Measurements from ENCODE around the gene CNN2.

CNN2 gene

GRCh38 chr19:1070931-1071791 is 44.8 kb downstream of the CNN2 start:
- Histone ChIP-seq H3K4me1 (ENCODE audit: control insufficient read depth in 5 of 5, insufficient read depth in 5 of 5, low read length in 5 of 5) (peaks cover 0 to 69% (median 44%) of the 10 kb centered on the region in 5 donors), H3K36me3 (ENCODE audit: control insufficient read depth in 5 of 5, insufficient read depth in 5 of 5, low read length in 5 of 5) (peaks cover 0 to 16% (median 0%) of the 10 kb centered on the region in 5 donors), H3K9me3 (ENCODE audit: control insufficient read depth in 5 of 5, low read length in 5 of 5) (no peaks in the 10 kb centered on the region), H3K27me3 (ENCODE audit: control insufficient read depth in 5 of 5, insufficient read depth in 4 of 5, low read length in 5 of 5) (peaks cover 0 to 31% (median 6%) of the 10 kb centered on the region in 5 donors), H3K27ac (ENCODE audit: low read depth, low read length) (no peak overlapping the region), H3K9ac (ENCODE audit: low read length in 5 of 5) (no peak overlapping the region), H3K4me3 (ENCODE audit: low read depth in 1 of 5, low read length in 5 of 5) (no peak overlapping the region)

- Histone ChIP-seq H3K4me1 (ENCODE audit: control insufficient read depth in 5 of 5, insufficient read depth in 5 of 5, low read length in 5 of 5) (peaks cover 0 to 67% (median 40%) of the 10 kb centered on the region in 5 donors), H3K27ac (ENCODE audit: low read depth, low read length) (no peak overlapping the region), H3K27me3 (ENCODE audit: control insufficient read depth in 5 of 5, insufficient read depth in 4 of 5, low read length in 5 of 5) (peaks cover 0 to 20% (median 6%) of the 10 kb centered on the region in 5 donors), H3K36me3 (ENCODE audit: control insufficient read depth in 5 of 5, insufficient read depth in 5 of 5, low read length in 5 of 5) (peaks cover 0 to 16% (median 0%) of the 10 kb centered on the region in 5 donors), H3K9ac (ENCODE audit: low read length in 5 of 5) (no peak overlapping the region), H3K4me3 (ENCODE audit: low read depth in 1 of 5, low read length in 5 of 5) (no peak overlapping the region), H3K9me3 (ENCODE audit: control insufficient read depth in 5 of 5, low read length in 5 of 5) (no peaks in the 10 kb centered on the region)
Observed at GRCh38 chr19:1072371-1073015, 46.1 kb downstream of the CNN2 start.

GRCh38 chr19:1073063-1073955 is 46.9 kb downstream of the CNN2 start:
- peaks cover 0 to 68% (median 42%) of the 10 kb centered on the region in 5 donors for H3K4me1 ChIP-seq (ENCODE audit: control insufficient read depth in 5 of 5, insufficient read depth in 5 of 5, low read length in 5 of 5)
- H3K9me3 ChIP-seq (ENCODE audit: control insufficient read depth in 5 of 5, low read length in 5 of 5) = no peaks in the 10 kb centered on the region
- H3K36me3 ChIP-seq (ENCODE audit: control insufficient read depth in 5 of 5, insufficient read depth in 5 of 5, low read length in 5 of 5) = peaks cover 0 to 19% (median 0%) of the 10 kb centered on the region in 5 donors
- H3K9ac ChIP-seq (ENCODE audit: low read length in 5 of 5) = no peak overlapping the region
- H3K4me3 ChIP-seq (ENCODE audit: low read depth in 1 of 5, low read length in 5 of 5) = no peak overlapping the region
- peaks cover 0 to 12% (median 6%) of the 10 kb centered on the region in 5 donors for H3K27me3 ChIP-seq (ENCODE audit: control insufficient read depth in 5 of 5, insufficient read depth in 4 of 5, low read length in 5 of 5)
- H3K27ac ChIP-seq (ENCODE audit: low read depth, low read length) = no peak overlapping the region

GRCh38 chr19:1073956-1074517 is 47.6 kb downstream of the CNN2 start:
- H3K27ac ChIP-seq (ENCODE audit: low read depth, low read length) = no peak overlapping the region
- peaks cover 0 to 19% (median 0%) of the 10 kb centered on the region in 5 donors for H3K36me3 ChIP-seq (ENCODE audit: control insufficient read depth in 5 of 5, insufficient read depth in 5 of 5, low read length in 5 of 5)
- H3K9ac ChIP-seq (ENCODE audit: low read length in 5 of 5) = no peak overlapping the region
- H3K4me3 ChIP-seq (ENCODE audit: low read depth in 1 of 5, low read length in 5 of 5) = peak overlapping the region in 1 of 5 donors; percentile 22
- H3K27me3 ChIP-seq (ENCODE audit: control insufficient read depth in 5 of 5, insufficient read depth in 4 of 5, low read length in 5 of 5) = peaks cover 0 to 6% (median 6%) of the 10 kb centered on the region in 5 donors
- H3K9me3 ChIP-seq (ENCODE audit: control insufficient read depth in 5 of 5, low read length in 5 of 5) = no peaks in the 10 kb centered on the region
- peaks cover 0 to 60% (median 37%) of the 10 kb centered on the region in 5 donors for H3K4me1 ChIP-seq (ENCODE audit: control insufficient read depth in 5 of 5, insufficient read depth in 5 of 5, low read length in 5 of 5)

- Histone ChIP-seq H3K4me1 (ENCODE audit: control insufficient read depth in 5 of 5, insufficient read depth in 5 of 5, low read length in 5 of 5) (peaks cover 0 to 54% (median 30%) of the 10 kb centered on the region in 5 donors), H3K27ac (ENCODE audit: low read depth, low read length) (no peak overlapping the region)
Observed at GRCh38 chr19:1074544-1075283, 48.3 kb downstream of the CNN2 start.

GRCh38 chr19:1076046-1076386 is 49.6 kb downstream of the CNN2 start:
- H3K9ac ChIP-seq (ENCODE audit: low read length in 5 of 5) = no peak overlapping the region
- peaks cover 0 to under 1% (median under 1%) of the 10 kb centered on the region in 5 donors for H3K27me3 ChIP-seq (ENCODE audit: control insufficient read depth in 5 of 5, insufficient read depth in 4 of 5, low read length in 5 of 5)
- no peak overlapping the region for H3K27ac ChIP-seq (ENCODE audit: low read depth, low read length)
- H3K4me1 ChIP-seq (ENCODE audit: control insufficient read depth in 5 of 5, insufficient read depth in 5 of 5, low read length in 5 of 5) = peaks cover 0 to 46% (median 24%) of the 10 kb centered on the region in 5 donors
- H3K9me3 ChIP-seq (ENCODE audit: control insufficient read depth in 5 of 5, low read length in 5 of 5) = no peaks in the 10 kb centered on the region
- H3K36me3 ChIP-seq (ENCODE audit: control insufficient read depth in 5 of 5, insufficient read depth in 5 of 5, low read length in 5 of 5) = peaks cover 0 to 34% (median 6%) of the 10 kb centered on the region in 5 donors
- H3K4me3 ChIP-seq (ENCODE audit: low read depth in 1 of 5, low read length in 5 of 5) = peak overlapping the region in 1 of 5 donors; percentile 10

More at GRCh38 chr19:1074544-1075283, 48.3 kb downstream of the CNN2 start:
- Histone ChIP-seq H3K9ac (ENCODE audit: low read length in 5 of 5) (no peak overlapping the region), H3K4me3 (ENCODE audit: low read depth in 1 of 5, low read length in 5 of 5) (peak overlapping the region in 2 of 5 donors; percentile 49 to 52), H3K27me3 (ENCODE audit: control insufficient read depth in 5 of 5, insufficient read depth in 4 of 5, low read length in 5 of 5) (peaks cover 0 to 6% (median 5%) of the 10 kb centered on the region in 5 donors), H3K9me3 (ENCODE audit: control insufficient read depth in 5 of 5, low read length in 5 of 5) (no peaks in the 10 kb centered on the region), H3K36me3 (ENCODE audit: control insufficient read depth in 5 of 5, insufficient read depth in 5 of 5, low read length in 5 of 5) (peaks cover 0 to 22% (median 0%) of the 10 kb centered on the region in 5 donors)

- peak overlapping the region in 1 of 5 donors; percentile 33 for H3K4me3 ChIP-seq (ENCODE audit: low read depth in 1 of 5, low read length in 5 of 5)
- H3K9me3 ChIP-seq (ENCODE audit: control insufficient read depth in 5 of 5, low read length in 5 of 5) = no peaks in the 10 kb centered on the region
- no peak overlapping the region for H3K9ac ChIP-seq (ENCODE audit: low read length in 5 of 5)
- H3K36me3 ChIP-seq (ENCODE audit: control insufficient read depth in 5 of 5, insufficient read depth in 5 of 5, low read length in 5 of 5) = peaks cover 0 to 34% (median 6%) of the 10 kb centered on the region in 5 donors
- H3K4me1 ChIP-seq (ENCODE audit: control insufficient read depth in 5 of 5, insufficient read depth in 5 of 5, low read length in 5 of 5) = peaks cover 0 to 48% (median 30%) of the 10 kb centered on the region in 5 donors
- no peak overlapping the region for H3K27ac ChIP-seq (ENCODE audit: low read depth, low read length)
- no peaks in the 10 kb centered on the region for H3K27me3 ChIP-seq (ENCODE audit: control insufficient read depth in 5 of 5, insufficient read depth in 4 of 5, low read length in 5 of 5)
Observed at GRCh38 chr19:1076951-1077350, 50.5 kb downstream of the CNN2 start.

GRCh38 chr19:1079566-1080111 is 53.2 kb downstream of the CNN2 start:
- Histone ChIP-seq H3K4me1 (ENCODE audit: control insufficient read depth in 5 of 5, insufficient read depth in 5 of 5, low read length in 5 of 5) (peaks cover 0 to 58% (median 37%) of the 10 kb centered on the region in 5 donors), H3K27ac (ENCODE audit: low read depth, low read length) (no peak overlapping the region), H3K4me3 (ENCODE audit: low read depth in 1 of 5, low read length in 5 of 5) (no peak overlapping the region), H3K27me3 (ENCODE audit: control insufficient read depth in 5 of 5, insufficient read depth in 4 of 5, low read length in 5 of 5) (no peaks in the 10 kb centered on the region), H3K36me3 (ENCODE audit: control insufficient read depth in 5 of 5, insufficient read depth in 5 of 5, low read length in 5 of 5) (peaks cover 0 to 41% (median 11%) of the 10 kb centered on the region in 5 donors), H3K9me3 (ENCODE audit: control insufficient read depth in 5 of 5, low read length in 5 of 5) (no peaks in the 10 kb centered on the region), H3K9ac (ENCODE audit: low read length in 5 of 5) (no peak overlapping the region)

Data from subcutaneous abdominal adipose tissue (tissue), 5 donors.